HFF-Myc (cell line): Measurements from ENCODE around the gene BTAF1.

Experiments
- DNase-seq: peaks from one replicate; pipeline ENCODE4 v3.0.0-alpha.2; 2011; ENCODE audit warnings: low read depth; ENCODE audit errors: extremely low read depth
- H3K4me3 ChIP-seq: replicated peaks from 2 replicates; pipeline ENCODE4 v1.5.1; 2011; ENCODE audit warnings: low read depth, mild to moderate bottlenecking, control low read depth, low read length
- TF ChIP-seq, protein P1 (sequence below): IDR thresholded peaks from 2 replicates; pipeline ENCODE4 v1.5.1; 2012; ENCODE audit warnings: mild to moderate bottlenecking, low read depth, low read length, control low read depth; ENCODE audit errors: missing control alignments

Gene BTAF1

DNA sequence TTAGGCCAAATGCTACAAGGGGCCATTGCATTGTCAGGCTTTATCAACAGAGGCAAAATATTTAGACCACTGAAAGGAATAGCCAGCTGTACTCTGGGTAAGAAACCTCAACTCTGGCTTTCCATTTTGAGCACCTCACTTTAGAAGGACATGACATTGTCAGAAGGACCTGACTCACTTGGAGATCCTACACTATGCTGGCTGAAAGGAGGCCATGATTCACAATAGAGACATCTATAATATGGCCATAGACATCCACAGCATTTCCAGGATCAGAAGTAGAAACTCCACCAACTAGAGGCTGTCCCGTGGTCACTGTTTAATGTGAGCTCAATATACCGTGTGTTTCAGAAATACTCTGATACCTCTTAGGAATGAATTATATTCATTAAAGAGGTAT, 140.9 kb downstream of the BTAF1 start:
- no peak overlapping the region for H3K4me3 ChIP-seq
- TF ChIP-seq, protein P1, sequence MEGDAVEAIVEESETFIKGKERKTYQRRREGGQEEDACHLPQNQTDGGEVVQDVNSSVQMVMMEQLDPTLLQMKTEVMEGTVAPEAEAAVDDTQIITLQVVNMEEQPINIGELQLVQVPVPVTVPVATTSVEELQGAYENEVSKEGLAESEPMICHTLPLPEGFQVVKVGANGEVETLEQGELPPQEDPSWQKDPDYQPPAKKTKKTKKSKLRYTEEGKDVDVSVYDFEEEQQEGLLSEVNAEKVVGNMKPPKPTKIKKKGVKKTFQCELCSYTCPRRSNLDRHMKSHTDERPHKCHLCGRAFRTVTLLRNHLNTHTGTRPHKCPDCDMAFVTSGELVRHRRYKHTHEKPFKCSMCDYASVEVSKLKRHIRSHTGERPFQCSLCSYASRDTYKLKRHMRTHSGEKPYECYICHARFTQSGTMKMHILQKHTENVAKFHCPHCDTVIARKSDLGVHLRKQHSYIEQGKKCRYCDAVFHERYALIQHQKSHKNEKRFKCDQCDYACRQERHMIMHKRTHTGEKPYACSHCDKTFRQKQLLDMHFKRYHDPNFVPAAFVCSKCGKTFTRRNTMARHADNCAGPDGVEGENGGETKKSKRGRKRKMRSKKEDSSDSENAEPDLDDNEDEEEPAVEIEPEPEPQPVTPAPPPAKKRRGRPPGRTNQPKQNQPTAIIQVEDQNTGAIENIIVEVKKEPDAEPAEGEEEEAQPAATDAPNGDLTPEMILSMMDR: no peak
- DNase-seq: no peak

DNA sequence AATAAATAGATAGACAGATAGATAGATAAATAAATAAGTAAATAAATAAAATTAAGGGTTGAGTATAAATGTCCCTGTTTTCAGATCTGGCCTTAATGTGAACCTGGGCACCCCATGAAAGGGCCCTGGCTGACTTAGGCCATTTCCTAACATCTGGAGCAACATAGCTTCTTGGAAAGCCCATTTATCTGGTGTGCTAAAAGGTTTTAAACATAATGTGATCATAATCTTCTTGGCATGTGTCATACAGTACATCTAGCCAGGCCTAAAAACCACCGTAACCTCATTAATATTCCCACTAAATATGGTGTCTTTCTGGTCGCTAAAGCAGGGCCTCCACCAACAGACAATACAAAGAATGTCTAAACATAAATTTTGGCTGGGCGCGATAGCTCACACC, 142.8 kb downstream of the BTAF1 start:
- no peak overlapping the region for H3K4me3 ChIP-seq
- TF ChIP-seq, protein P1: no peak
- DNase-seq: no peak

DNA sequence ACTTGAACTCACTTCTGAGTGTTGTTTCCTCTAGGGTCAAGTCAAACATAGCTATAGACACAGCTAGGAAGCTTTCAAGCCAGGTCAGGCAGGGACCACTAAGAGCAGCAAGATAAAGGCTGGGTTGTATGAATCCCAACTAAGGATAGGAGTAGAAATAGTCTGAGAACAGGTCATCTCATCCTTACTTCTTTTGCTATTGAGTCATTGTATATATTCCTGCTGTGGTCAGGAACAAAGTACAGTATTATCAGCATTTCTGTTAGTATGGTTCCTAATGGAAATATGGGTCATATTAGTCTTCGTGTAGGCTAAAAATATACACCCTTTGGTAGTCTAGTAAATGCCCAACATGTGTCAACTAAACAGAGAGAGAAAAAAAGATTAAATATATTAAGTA, 145.3 kb downstream of the BTAF1 start:
- no peak for DNase-seq
- TF ChIP-seq, protein P1: no peak
- no peak overlapping the region for H3K4me3 ChIP-seq

DNA sequence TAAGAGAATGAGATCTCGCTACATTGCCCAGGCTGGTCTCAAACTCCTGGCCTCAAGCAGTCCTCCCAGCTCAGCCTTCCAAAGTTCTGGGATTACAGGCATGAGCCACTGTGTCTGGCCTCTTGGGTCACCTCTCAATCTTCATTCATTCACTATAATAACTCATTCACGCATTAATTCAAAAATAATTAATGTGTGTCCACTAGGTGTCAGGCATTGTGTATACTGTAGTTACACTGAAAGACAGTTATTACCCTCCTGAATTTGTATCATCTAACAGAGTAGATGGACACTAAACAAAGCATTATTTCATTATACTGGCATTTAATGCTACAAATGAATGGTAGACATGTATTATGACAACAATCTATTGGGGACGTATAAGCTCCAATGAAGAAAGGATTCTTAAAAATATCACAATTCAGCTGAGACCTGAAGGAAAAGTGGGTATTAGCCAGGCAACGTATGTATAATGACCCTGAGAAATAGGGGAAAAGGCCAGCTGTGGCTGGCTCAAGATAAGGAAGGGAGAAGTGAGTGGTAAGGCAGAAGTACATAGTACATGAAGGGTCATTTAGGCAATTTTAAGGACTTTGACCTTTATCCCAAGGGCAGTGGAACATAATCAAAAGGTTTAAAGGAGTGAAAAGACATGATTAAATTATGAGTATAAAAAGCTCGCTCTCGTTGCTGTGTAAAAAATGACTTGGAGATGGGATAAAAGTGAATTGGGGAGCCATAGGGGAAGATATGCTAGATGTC, 150.7 kb downstream of the BTAF1 start:
- TF ChIP-seq, protein P1: no peak
- DNase-seq: no peak
- H3K4me3 ChIP-seq: no peak overlapping the region

DNA sequence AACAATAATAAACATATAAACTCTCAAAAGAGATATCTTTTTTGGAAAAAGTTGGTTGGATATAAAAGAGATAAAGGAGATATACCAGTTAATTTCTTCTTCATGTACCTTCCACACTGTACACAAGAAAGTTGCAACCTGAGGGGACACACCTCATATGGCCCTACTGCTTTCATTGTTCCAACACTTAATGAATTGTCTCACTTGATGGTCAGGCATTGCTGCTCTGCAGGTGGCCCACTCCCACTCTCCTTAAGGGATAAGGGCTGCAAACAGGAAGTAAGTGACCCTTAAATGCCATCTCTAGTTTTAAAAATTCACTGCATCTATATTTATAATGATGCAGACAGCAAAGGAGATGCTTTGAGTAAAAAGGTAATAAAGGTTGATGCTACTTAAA, 152.3 kb downstream of the BTAF1 start:
- H3K4me3 ChIP-seq: no peak overlapping the region
- TF ChIP-seq, protein P1: no peak
- no peak for DNase-seq

DNA sequence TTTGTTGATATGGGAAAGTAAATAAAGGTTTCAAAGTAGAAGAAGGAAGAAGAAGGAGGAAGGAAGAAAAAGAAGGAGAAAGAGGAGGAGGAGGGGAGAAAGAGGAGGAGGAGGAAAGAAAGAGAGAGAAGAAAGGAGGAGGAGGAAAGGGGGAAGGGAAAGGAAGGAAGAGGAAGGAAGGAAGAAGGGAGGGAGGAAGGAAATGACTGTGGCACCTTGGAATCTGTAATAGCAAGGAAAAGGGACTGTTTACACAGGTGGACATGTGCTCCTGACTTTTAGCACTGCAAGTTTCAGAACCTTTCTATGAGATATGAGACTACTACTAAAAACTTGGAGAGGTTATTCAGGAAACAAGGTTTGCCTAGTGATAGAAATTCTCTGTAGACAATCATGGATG, 153.2 kb downstream of the BTAF1 start:
- H3K4me3 ChIP-seq: no peak overlapping the region
- TF ChIP-seq, protein P1: no peak

DNA sequence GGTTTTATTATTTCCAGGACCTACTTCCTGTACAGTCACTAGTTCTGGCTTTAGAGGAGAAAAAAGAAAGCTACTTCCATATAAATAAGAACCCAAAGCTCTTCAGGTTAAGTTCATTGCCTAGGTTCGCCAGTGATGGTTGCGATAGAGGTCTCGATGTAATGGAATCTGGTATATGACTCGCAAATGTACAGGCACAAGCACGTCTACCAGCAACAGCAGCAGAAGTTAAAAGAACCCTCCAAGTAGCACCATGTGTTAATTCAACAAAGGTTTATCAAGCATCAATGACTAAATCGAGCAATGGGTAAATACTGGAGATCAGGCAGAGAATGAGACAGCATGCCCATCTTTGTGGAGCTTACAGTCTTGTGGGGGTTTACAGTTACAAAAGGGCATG, 155.4 kb downstream of the BTAF1 start:
- TF ChIP-seq, protein P1: no peak
- no peak for DNase-seq
- H3K4me3 ChIP-seq: no peak overlapping the region

More for the DNA sequence above, 153.2 kb downstream of the BTAF1 start:
- DNase-seq: no peak
